ENCODE results near the gene SMOC2.
"Not testable (repeated sequence)": the region's sequence is repeated elsewhere in the genome, so short reads cannot be mapped to it uniquely, and the experiment has no call there.

The SMOC2 gene

GRCh38 chr6:168705271-168705670 is 264.3 kb downstream of the SMOC2 start:
- not testable (repeated sequence) for DNase-seq (ENCODE audit: low read depth, low spot score)

GRCh38 chr6:168706471-168707177 is 265.6 kb downstream of the SMOC2 start:
- DNase-seq (ENCODE audit: low read depth, low spot score), result no peak

GRCh38 chr6:168708526-168708925 is 267.5 kb downstream of the SMOC2 start:
- DNase-seq (ENCODE audit: low read depth, low spot score), result no peak

- no peak for DNase-seq (ENCODE audit: low read depth, low spot score)
Measured at GRCh38 chr6:168708984-168709383, 268.0 kb downstream of the SMOC2 start.

- no peak for DNase-seq (ENCODE audit: low read depth, low spot score)
Measured at GRCh38 chr6:168709390-168709789, 268.4 kb downstream of the SMOC2 start.

GRCh38 chr6:168709991-168710390 is 269.0 kb downstream of the SMOC2 start:
- no peak for DNase-seq (ENCODE audit: low read depth, low spot score)

GRCh38 chr6:168711049-168711640 is 270.2 kb downstream of the SMOC2 start:
- DNase-seq (ENCODE audit: low read depth, low spot score), result no peak

GRCh38 chr6:168711666-168712300 is 270.8 kb downstream of the SMOC2 start:
- DNase-seq (ENCODE audit: low read depth, low spot score), result no peak

GRCh38 chr6:168712993-168713392 is 272.0 kb downstream of the SMOC2 start:
- DNase-seq (ENCODE audit: low read depth, low spot score), result no peak

- DNase-seq (ENCODE audit: low read depth, low spot score), result no peak
Measured at GRCh38 chr6:168713839-168714238, 272.9 kb downstream of the SMOC2 start.

- DNase-seq (ENCODE audit: low read depth, low spot score), result no peak
Measured at GRCh38 chr6:168714547-168715260, 273.7 kb downstream of the SMOC2 start.

GRCh38 chr6:168715643-168716481 is 274.9 kb downstream of the SMOC2 start:
- no peak for DNase-seq (ENCODE audit: low read depth, low spot score)

GRCh38 chr6:168716581-168716980 is 275.6 kb downstream of the SMOC2 start:
- no peak for DNase-seq (ENCODE audit: low read depth, low spot score)

- DNase-seq (ENCODE audit: low read depth, low spot score), result no peak
Measured at GRCh38 chr6:168717491-168717890, 276.5 kb downstream of the SMOC2 start.
